ENCODE measurements around the gene CAMK4.
"Not testable (repeated sequence)": the region's sequence is repeated elsewhere in the genome, so short reads cannot be mapped to it uniquely, and the experiment has no call there.

CAMK4 gene

GRCh38 chr5:111256128-111256527, 31.9 kb downstream of the CAMK4 start:
- DNase-seq (ENCODE audit: low read depth in 2 of 2): no peak

GRCh38 chr5:111257610-111258009, 33.4 kb downstream of the CAMK4 start:
- DNase-seq (ENCODE audit: low read depth in 2 of 2): not testable (repeated sequence)

- DNase-seq (ENCODE audit: low read depth in 2 of 2): no peak
Observed at GRCh38 chr5:111259636-111260035, 35.5 kb downstream of the CAMK4 start.

- DNase-seq (ENCODE audit: low read depth in 2 of 2): no peak
Observed at GRCh38 chr5:111261610-111262009, 37.4 kb downstream of the CAMK4 start.

GRCh38 chr5:111262153-111262552, 38.0 kb downstream of the CAMK4 start:
- DNase-seq (ENCODE audit: low read depth in 2 of 2): no peak

- no peak for DNase-seq (ENCODE audit: low read depth in 2 of 2)
Observed at GRCh38 chr5:111262815-111263214, 38.6 kb downstream of the CAMK4 start.

- no peak for DNase-seq (ENCODE audit: low read depth in 2 of 2)
Observed at GRCh38 chr5:111266491-111266890, 42.3 kb downstream of the CAMK4 start.

- DNase-seq (ENCODE audit: low read depth in 2 of 2): no peak
Observed at GRCh38 chr5:111268300-111268699, 44.1 kb downstream of the CAMK4 start.

GRCh38 chr5:111271885-111272284, 47.7 kb downstream of the CAMK4 start:
- no peak for DNase-seq (ENCODE audit: low read depth in 2 of 2)

GRCh38 chr5:111277061-111277460, 52.9 kb downstream of the CAMK4 start:
- DNase-seq (ENCODE audit: low read depth in 2 of 2): no peak

- DNase-seq (ENCODE audit: low read depth in 2 of 2): peak; percentile 91 to 92
Observed at GRCh38 chr5:111278858-111279504, 54.8 kb downstream of the CAMK4 start.

- no peak for DNase-seq (ENCODE audit: low read depth in 2 of 2)
Observed at GRCh38 chr5:111280282-111280951, 56.2 kb downstream of the CAMK4 start.

GRCh38 chr5:111282798-111283197, 58.6 kb downstream of the CAMK4 start:
- no peak for DNase-seq (ENCODE audit: low read depth in 2 of 2)

GRCh38 chr5:111284825-111285224, 60.6 kb downstream of the CAMK4 start:
- DNase-seq (ENCODE audit: low read depth in 2 of 2): no peak

GRCh38 chr5:111294551-111294950, 70.4 kb downstream of the CAMK4 start:
- no peak for DNase-seq (ENCODE audit: low read depth in 2 of 2)

GRCh38 chr5:111295649-111296048, 71.5 kb downstream of the CAMK4 start:
- DNase-seq (ENCODE audit: low read depth in 2 of 2): no peak

GRCh38 chr5:111296570-111296969, 72.4 kb downstream of the CAMK4 start:
- DNase-seq (ENCODE audit: low read depth in 2 of 2): no peak

- no peak for DNase-seq (ENCODE audit: low read depth in 2 of 2)
Observed at GRCh38 chr5:111299067-111299481, 74.9 kb downstream of the CAMK4 start.

GRCh38 chr5:111299831-111300432, 75.7 kb downstream of the CAMK4 start:
- no peak for DNase-seq (ENCODE audit: low read depth in 2 of 2)

GRCh38 chr5:111301264-111301663, 77.1 kb downstream of the CAMK4 start:
- no peak for DNase-seq (ENCODE audit: low read depth in 2 of 2)

GRCh38 chr5:111302043-111302442, 77.9 kb downstream of the CAMK4 start:
- DNase-seq (ENCODE audit: low read depth in 2 of 2): not testable (repeated sequence)

GRCh38 chr5:111308951-111309350, 84.8 kb downstream of the CAMK4 start:
- DNase-seq (ENCODE audit: low read depth in 2 of 2): no peak

- no peak for DNase-seq (ENCODE audit: low read depth in 2 of 2)
Observed at GRCh38 chr5:111309384-111309783, 85.2 kb downstream of the CAMK4 start.
